ACC112 (cell line): Measurements from ENCODE around the gene NR2F1-AS1.

Source experiments
- H2AFZ ChIP-seq: fragments of 200-600 bp; sonication (generic); one replicate; pipeline ENCODE4 v1.6.0; 2017; ENCODE audit warnings: antibody characterized with exemption, low read length; ENCODE audit not compliant: unreplicated experiment
- H3K27ac ChIP-seq: fragments of 200-600 bp; sonication (generic); 2 replicates; pipeline ENCODE4 v1.5.1; 2014; ENCODE audit warnings: low read depth, mild to moderate bottlenecking, antibody characterized with exemption, low read length, moderate library complexity
- H3K27me3 ChIP-seq: fragments of 200-600 bp; sonication (generic); 2 replicates; pipeline ENCODE4 v1.6.1; 2014; ENCODE audit warnings: mild to moderate bottlenecking, antibody characterized with exemption, low read length, moderate library complexity, mixed read lengths; ENCODE audit not compliant: insufficient read depth
- H3K36me3 ChIP-seq: fragments of 200-600 bp; sonication (generic); 2 replicates; pipeline ENCODE4 v1.6.1; 2016; ENCODE audit warnings: mild to moderate bottlenecking, antibody characterized with exemption, low read length, moderate library complexity, mixed read lengths; ENCODE audit not compliant: insufficient read depth
- H3K4me1 ChIP-seq: fragments of 200-600 bp; sonication (generic); one replicate; pipeline ENCODE4 v1.6.1; 2016; ENCODE audit warnings: low read length, mixed read lengths; ENCODE audit not compliant: insufficient read depth, unreplicated experiment, control insufficient read depth
- H3K4me3 ChIP-seq: fragments of 200-600 bp; sonication (generic); 2 replicates; pipeline ENCODE4 v1.5.1; 2014; ENCODE audit warnings: mild to moderate bottlenecking, low read depth, low read length
- H3K79me2 ChIP-seq: fragments of 200-600 bp; sonication (generic); one replicate; pipeline ENCODE4 v1.6.0; 2016; ENCODE audit warnings: low read length; ENCODE audit not compliant: control insufficient read depth, unreplicated experiment, insufficient read depth

NR2F1-AS1 gene

DNA sequence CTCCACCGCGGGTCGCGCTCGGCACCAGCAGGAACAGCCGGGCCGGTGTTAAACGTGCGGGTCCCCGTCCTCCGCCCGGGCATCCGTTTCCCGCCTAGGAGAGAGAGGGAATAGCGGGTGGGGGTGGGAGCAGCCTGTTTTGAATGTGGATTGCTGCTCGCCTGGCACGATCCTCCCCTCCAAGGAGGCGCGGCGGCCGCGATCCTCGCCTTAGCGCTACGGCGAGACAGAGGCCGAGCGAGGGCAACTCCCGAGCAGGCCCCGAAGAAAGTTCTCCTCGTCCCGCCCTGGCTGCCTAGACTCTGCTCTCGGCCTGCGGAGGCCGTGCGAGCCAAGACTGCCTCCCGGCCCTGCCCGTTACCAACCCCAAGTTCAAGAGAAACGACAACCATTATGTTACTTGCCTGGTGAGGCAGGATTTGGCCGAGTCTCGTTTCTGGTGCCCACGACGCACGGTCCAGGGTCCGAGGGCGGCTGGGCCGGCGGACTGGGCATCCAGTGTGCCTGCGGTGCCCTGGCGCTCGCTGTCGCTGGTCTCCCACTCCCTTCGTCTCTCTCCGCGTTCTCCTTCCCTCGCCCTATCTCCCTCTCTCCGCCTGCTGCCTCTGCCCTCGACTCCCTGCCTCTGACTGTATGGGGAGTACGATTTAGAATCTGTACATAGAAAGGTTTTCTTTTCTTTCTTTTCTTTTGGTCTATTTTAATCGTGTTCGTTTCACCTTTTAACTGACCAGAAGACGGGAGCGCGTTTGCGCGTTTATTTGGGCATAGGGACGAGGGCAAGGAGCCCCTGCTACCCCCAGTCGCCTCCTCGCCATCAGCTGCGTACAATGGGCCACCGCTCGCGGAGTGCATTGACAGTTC lies 724 bp downstream of the NR2F1-AS1 start:
- peak overlapping the region; percentile 80 for H2AFZ ChIP-seq
- no peaks in the 10 kb centered on the region for H3K27me3 ChIP-seq
- peak overlapping the region; percentile 77 for H3K27ac ChIP-seq

DNA sequence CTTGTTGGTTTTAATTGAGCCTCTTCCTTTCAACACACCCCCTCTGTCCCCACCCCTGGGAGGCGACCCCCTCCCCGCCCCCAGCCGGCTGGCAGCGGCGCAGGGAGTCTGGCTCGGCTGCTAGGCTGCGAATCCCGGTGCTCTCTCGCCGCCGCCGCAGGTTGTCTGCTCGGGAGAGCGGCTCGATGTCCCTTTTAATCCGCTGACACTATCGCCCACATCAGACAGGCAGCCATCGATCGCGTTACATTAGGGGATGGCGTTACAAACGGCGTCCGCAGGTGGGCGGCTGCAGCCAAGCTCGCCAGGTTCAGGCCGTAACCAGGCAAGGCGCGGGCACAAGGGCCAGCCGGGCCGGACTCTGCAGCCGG lies 1.3 kb downstream of the NR2F1-AS1 start:
- no peaks in the 10 kb centered on the region for H3K27me3 ChIP-seq
- H3K36me3 ChIP-seq = no peaks in the 10 kb centered on the region
- peaks cover 42% of the 10 kb centered on the region for H3K4me1 ChIP-seq
- peaks cover 74% of the 10 kb centered on the region for H3K79me2 ChIP-seq
- peak overlapping the region; percentile 77 for H3K27ac ChIP-seq
- H3K4me3 ChIP-seq = peak overlapping the region; percentile 84
- peak overlapping the region; percentile 14 for H2AFZ ChIP-seq

More for the DNA sequence above, 724 bp downstream of the NR2F1-AS1 start:
- H3K36me3 ChIP-seq = no peaks in the 10 kb centered on the region
- H3K4me1 ChIP-seq = peaks cover 36% of the 10 kb centered on the region
- peaks cover 73% of the 10 kb centered on the region for H3K79me2 ChIP-seq
- H3K4me3 ChIP-seq = peak overlapping the region; percentile 84

DNA sequence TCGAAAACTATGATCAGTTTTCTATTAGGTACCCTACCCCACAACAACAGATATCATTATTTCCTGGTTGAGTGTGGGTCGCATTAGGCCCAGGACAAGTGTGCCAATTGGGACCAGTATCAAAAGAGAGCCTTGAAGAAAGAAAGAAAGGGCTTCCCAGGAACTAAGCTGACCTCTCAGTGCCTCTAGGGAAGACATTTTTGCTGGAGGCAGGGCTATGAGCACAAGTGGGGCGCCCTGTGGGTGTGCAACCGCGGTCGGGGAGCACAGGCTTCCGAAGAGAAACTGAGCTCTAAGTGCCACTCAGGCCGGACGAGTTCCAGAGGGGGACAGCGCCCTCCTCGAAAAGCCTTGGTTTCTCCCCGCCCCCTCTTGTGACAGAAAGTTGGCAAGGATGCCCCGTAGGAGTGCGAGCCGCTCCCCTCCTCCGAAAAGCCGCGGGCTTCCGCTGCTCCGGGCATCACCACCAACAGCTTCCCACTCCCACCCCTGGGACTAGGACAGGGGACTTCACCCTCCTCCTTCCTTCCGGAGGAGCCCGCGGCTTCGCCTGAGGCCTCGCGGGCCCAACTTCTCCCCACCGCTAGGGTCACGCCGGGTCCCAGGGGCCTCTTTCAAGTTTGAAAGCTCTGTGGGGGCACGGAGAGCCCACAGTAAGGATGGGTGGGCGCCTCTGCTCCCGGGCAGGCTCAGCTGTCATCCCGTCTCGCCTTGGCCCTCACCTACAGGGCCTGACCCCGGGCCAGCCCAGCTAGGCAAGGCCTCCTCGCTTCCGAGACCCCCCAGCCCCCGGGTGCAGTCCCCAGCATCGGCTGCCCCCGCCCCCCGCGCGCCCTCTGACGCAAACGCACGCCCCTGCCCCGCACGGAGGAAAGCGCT lies 2.0 kb downstream of the NR2F1-AS1 start:
- H3K4me1 ChIP-seq = peaks cover 48% of the 10 kb centered on the region
- peak overlapping the region; percentile 77 for H3K27ac ChIP-seq
- H3K36me3 ChIP-seq = no peaks in the 10 kb centered on the region
- peaks cover 79% of the 10 kb centered on the region for H3K79me2 ChIP-seq
- H2AFZ ChIP-seq = peak overlapping the region; percentile 6
- no peaks in the 10 kb centered on the region for H3K27me3 ChIP-seq
- peak overlapping the region; percentile 84 for H3K4me3 ChIP-seq

DNA sequence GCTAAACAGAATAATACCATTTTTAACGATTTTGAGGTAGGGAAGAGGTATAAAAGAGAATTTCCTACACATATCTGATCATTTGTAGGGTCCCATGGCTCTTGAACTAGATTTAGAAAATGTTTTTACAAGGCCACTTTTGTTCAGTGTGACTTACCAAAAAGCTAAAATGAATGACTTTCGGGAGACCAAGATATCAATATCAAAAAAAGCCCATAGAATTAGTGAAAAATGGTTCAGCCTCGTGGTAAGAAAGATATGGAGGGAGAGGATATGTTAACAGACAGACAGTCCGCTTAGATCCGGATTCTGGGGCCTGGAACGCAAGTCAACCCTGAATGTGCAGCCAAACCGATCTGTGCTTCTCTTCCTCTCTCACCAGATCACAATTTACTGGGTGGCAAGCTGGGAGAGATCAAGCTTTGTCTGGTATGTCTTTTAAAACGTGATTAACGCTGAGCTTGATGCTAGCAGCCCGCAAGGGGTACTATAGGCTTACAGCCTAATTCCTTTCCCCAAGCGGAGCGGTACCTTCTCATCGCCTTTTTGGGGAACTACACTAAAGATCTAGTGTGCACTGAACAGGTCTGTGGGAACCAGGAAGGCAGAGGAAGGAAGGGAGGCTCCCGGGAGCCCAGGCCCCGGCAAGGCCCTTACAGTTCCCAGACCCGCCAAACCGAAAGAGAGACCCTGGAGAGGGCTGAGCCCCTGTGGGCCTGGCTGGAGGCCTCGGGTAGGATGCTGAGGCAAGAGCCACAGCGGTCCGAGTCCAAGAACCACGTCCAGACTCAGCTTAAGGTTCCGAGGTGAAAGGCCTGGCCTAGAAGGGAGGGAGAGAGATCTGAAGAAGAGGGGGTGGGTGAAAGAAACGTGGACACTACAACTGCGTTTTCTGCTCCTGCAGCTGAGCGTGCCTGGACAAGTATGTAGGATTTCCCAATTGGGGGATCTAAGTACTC lies 2.9 kb downstream of the NR2F1-AS1 start:
- Histone ChIP-seq H3K27me3 (no peaks in the 10 kb centered on the region), H3K27ac (peak overlapping the region; percentile 77), H3K79me2 (peaks cover 79% of the 10 kb centered on the region)

DNA sequence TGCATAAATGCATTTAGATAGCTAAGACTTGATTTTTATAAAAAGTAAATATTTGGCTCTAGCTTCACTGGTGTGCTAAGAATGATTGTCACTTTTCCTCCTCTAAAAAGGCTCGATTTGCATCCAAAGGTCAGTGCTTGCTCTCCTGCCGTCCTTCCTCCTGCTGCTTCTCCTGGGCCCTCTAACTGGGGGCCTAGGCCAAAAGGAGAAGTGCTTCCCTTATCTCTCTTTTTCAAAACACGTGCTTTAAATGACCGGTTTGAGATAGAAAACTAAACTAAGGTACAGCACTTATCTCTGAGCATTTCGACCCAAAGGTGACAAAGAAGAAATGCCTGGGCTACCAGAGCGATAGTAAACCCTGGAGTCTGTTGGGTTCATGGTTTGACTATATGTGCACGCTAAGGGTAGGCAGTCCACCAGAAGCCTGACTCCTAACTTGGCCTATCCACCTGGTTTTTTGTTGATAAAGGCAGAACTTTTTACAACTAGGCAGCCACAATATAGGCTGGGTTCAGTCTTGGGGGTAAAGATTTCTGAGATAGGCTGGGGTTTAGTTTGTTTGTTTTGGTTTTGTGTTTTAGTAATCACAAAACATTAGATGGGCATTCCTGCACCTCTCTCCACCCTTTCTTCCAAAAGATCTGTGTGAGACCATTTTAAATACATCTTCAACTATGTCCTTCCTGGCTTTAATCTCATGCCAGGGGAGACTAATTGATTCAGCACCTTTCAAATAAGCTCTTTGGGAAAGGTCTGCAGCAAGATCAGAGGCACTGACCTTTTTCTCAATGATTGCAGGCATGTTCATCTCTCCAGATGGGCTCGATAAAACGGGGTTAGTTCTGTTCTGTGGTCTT lies 3.8 kb downstream of the NR2F1-AS1 start:
- Histone ChIP-seq H3K79me2 (peaks cover 86% of the 10 kb centered on the region), H3K36me3 (peaks cover 17% of the 10 kb centered on the region; the same call in 1 of the 2 replicates), H3K27me3 (no peaks in the 10 kb centered on the region), H3K4me3 (peak overlapping the region; percentile 84; the same call in 1 of the 2 replicates), H3K27ac (peak overlapping the region; percentile 77), H2AFZ (no peak overlapping the region), H3K4me1 (peaks cover 49% of the 10 kb centered on the region)

More for the DNA sequence above, 2.9 kb downstream of the NR2F1-AS1 start:
- Histone ChIP-seq H3K36me3 (peaks cover 8% of the 10 kb centered on the region; the same call in 1 of the 2 replicates), H3K4me3 (peak overlapping the region; percentile 84), H2AFZ (peak overlapping the region; percentile 6), H3K4me1 (peaks cover 49% of the 10 kb centered on the region)

DNA sequence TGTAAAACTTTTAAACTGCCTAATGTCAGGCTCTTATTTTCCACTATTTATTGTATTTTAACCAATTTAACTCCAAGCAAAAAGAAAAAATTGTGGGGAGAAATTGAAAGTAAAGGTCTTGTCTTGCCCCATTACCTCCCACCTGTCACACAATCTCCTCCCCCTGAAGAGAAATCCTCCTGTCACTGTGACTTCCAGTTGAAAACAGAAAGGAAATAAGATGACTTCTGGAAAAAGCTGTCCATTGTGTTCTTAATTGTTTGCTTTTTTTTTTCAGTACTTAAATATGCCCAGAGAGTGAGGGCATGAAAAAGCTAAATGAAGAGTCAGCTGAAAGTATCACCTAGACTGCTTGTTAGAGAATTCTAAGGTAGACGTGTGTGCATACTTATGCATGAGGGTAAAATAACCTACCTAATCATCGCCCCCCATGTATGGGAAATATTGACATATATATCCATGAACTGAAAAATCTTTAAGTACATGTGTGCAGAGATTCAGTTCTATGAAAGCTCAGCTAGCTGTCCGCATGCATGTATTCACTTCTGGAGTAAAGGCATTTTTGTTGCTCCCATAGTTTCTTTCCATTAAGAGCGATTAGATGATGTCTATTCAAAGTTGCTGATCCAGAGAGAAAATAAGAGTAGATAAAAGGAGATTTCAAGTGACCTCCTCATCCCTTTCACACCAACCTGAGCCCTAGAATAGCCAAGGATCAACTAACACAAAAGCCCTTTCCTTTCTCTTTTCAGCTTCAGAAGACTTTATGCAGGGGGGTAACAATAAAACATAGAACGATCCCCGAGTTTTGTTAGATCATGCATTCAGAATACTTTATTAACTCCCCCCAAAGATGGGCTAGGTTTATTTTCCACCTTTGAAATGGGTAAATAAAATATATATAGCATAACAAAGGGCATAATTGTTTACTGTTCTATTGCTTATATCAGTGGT lies 5.3 kb downstream of the NR2F1-AS1 start:
- Histone ChIP-seq H3K27me3 (no peaks in the 10 kb centered on the region), H3K79me2 (peaks cover 89% of the 10 kb centered on the region), H3K36me3 (peaks cover 26% of the 10 kb centered on the region; the same call in 1 of the 2 replicates), H3K4me1 (peaks cover 49% of the 10 kb centered on the region), H2AFZ (no peak overlapping the region), H3K27ac (peak overlapping the region; percentile 19; the same call in 1 of the 2 replicates), H3K4me3 (peak overlapping the region; percentile 57)

DNA sequence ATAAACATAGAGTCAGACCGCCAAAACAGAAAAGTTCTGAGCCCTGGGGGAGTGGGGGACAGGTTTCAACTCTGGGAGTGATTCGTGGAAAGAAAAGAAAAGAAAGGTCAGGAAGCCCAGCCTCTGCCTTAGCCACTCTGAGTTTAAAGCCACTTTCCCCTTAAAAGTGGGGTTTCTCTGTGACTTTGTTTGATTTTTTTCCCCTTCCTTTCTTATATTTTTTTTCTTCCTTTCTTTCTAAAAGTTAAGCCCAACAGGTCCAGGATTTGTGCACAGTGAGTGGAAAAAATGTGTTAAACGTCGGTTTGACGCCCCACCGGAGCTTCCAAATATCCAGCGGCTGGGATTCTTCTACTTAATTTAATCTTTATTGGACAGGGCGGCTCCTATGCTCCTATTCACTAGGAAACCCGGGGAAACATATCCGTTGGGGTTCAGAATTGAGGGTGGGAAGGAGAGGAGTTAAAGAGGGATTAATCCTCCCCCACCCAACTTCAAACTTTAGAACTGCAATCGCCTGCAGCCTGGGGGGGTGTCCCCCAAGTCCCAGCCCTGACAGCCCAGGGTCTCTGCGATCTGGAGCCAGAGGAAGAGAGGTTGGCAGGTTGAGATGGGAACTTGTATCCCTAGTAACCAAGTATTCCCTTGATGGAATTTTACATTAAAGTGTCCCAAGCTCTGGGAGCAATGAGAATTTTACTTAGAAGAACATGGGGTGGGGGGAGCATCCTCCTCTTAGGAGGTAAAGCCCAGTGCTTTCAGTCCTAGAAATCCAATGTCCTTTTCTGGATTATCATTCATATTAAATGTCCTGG lies 6.3 kb downstream of the NR2F1-AS1 start:
- peaks cover 30% of the 10 kb centered on the region for H3K36me3 ChIP-seq
- peaks cover 49% of the 10 kb centered on the region for H3K4me1 ChIP-seq
- no peak overlapping the region for H3K27ac ChIP-seq
- peaks cover 84% of the 10 kb centered on the region for H3K79me2 ChIP-seq
- H3K27me3 ChIP-seq = no peaks in the 10 kb centered on the region
- H3K4me3 ChIP-seq = peak overlapping the region; percentile 57
- peak overlapping the region; percentile 47 for H2AFZ ChIP-seq
